Choroid plexus epithelial cell (primary cell): ENCODE measurements around the gene SCRN2.
A peak's percentile ranks its signal among the peaks of the same experiment; 100 is the strongest.

Experiments
- DNase-seq: peaks from one replicate; pipeline ENCODE4 v3.0.0-alpha.2; 2010; ENCODE audit warnings: low read depth
- H3K4me3 ChIP-seq: 2 replicates; pipeline ENCODE4 v1.5.1; 2011; ENCODE audit warnings: low read depth, mild to moderate bottlenecking, control low read depth, low read length, moderate library complexity
- TF ChIP-seq, protein P1 (sequence below): conservative IDR thresholded peaks from 2 replicates; pipeline ENCODE4 v1.5.1; 2011; ENCODE audit warnings: low read depth, mild to moderate bottlenecking, control low read depth, inconsistent platforms, low read length, moderate library complexity

Gene SCRN2

GRCh38 chr17:47882695-47883588 is 41.9 kb upstream of the SCRN2 start:
- TF ChIP-seq, protein P1, sequence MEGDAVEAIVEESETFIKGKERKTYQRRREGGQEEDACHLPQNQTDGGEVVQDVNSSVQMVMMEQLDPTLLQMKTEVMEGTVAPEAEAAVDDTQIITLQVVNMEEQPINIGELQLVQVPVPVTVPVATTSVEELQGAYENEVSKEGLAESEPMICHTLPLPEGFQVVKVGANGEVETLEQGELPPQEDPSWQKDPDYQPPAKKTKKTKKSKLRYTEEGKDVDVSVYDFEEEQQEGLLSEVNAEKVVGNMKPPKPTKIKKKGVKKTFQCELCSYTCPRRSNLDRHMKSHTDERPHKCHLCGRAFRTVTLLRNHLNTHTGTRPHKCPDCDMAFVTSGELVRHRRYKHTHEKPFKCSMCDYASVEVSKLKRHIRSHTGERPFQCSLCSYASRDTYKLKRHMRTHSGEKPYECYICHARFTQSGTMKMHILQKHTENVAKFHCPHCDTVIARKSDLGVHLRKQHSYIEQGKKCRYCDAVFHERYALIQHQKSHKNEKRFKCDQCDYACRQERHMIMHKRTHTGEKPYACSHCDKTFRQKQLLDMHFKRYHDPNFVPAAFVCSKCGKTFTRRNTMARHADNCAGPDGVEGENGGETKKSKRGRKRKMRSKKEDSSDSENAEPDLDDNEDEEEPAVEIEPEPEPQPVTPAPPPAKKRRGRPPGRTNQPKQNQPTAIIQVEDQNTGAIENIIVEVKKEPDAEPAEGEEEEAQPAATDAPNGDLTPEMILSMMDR: no peak
- no peak for DNase-seq
- H3K4me3 ChIP-seq: no peak overlapping the region

GRCh38 chr17:47882247-47882646 is 41.2 kb upstream of the SCRN2 start:
- no peak overlapping the region for H3K4me3 ChIP-seq
- no peak for DNase-seq
- TF ChIP-seq, protein P1: no peak

DNA sequence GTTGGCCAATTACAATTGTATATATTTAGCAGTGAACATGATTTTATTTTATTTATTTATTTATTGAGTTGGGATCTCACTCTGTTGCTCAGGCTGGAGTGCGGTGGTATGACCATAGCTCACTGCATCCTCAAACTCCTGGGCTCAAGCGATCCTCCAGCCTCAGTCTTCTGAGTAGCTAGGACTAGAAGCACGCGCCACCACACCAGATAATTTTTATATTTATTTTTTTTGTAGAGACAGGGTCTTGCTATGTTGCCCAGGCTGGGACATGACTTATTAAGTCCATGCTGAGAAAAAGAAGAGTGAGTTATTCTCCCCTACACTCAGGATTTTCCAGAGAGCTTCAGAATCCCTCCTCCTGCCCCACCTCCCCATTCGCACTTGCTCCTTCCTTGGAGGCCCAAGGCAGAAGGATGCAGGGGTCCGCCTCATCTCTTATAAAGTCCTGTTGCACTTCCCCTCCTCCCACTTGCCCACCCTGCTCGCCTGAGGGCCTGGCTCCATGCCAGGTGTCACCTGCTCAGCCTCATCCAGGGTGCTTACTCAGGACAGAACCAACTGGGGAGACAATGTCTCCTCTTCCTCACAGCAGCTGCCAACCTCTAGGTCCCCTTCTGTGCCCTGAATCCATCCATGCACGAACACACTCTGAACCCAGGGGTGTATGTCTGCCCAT is 38.8 kb upstream of the SCRN2 start:
- no peak for DNase-seq
- TF ChIP-seq, protein P1: no peak
- no peak overlapping the region for H3K4me3 ChIP-seq

- peak; percentile 35 for DNase-seq
- H3K4me3 ChIP-seq: no peak overlapping the region
- TF ChIP-seq, protein P1: no peak
Observed at GRCh38 chr17:47879028-47879585, 38.0 kb upstream of the SCRN2 start.

GRCh38 chr17:47878203-47879027 is 37.3 kb upstream of the SCRN2 start:
- no peak overlapping the region for H3K4me3 ChIP-seq
- TF ChIP-seq, protein P1: no peak
- DNase-seq: no peak

DNA sequence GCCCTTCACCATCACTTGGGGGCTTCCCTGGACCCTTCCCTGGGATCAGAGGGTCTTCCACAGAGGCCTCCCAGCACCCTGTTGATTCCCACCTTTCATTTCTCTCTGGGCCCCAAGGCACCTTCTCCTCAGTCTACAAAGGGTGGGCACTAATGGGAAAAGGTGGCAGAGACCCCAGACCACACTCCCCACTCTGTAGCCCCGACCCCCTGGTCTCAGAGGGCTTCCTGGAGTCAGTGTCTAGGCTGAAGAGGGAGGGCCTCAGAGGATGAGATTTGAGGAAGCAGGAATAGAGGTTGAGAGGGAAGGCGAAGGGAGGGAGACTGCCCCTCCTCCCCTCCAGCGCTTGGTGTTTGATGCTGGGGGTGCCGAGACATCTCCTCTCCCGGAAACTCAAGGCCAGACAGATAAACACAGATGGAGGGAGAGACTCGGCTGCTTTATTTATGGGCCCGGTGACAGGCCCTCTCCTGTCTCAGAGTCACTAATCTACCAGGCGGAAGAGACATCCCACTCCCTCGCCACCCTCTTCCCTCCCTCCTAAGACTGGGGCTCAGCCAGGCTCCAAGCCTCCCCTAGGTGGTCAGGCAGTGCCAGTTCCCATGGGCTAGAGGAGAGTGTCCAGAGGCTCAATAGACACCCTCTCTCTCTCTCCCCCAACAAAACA is 36.4 kb upstream of the SCRN2 start:
- TF ChIP-seq, protein P1: no peak
- H3K4me3 ChIP-seq: no peak overlapping the region
- DNase-seq: no peak
